ENCODE results near the gene SYNGR3. TPM values are rescaled to one million over a fixed set of nuclear protein-coding genes. Genes with fewer than 3 reads are reported as not detected.

The SYNGR3 gene
- total RNA-seq, 1 experiment from 2014 or later: 15.2 TPM

- intact Hi-C loops (cut with micrococcal nuclease; ENCODE audit: unreplicated experiment): no loop called here
- POLR2A ChIA-PET: no interaction called here
- no peak for ATAC-seq
Measured at GRCh38 chr16:1997494-1998359, 8.0 kb downstream of the SYNGR3 start.

DNA sequence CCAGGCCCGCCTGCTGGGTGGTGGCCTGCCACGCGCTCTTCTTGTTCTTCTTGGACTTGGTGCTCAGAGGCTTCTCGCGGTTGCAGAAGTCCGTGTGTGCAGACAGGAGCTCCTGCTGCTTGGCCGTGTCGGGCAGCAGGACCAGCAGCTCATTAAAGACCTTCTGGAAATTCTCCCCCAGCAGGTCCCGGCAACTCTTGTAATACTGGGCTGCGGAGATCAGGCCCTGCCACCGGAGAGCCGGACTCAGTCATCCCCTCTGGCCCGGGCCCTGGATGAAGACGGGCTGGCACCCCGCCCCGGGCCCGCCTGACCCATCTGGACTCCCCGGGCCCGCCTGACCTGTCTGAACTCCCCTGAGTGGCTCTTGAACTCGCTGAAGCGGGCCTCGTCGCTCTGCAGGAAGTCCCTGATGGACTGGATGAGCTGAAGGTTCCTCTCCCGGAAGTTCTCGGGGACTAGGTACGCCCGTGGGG, 8.6 kb downstream of the SYNGR3 start:
- no peak for ATAC-seq

More at GRCh38 chr16:1997494-1998359, 8.0 kb downstream of the SYNGR3 start:
- H3K36me3 ChIP-seq (ENCODE audit: control insufficient read depth, insufficient read depth, low read length): peaks cover 6% of the 10 kb centered on the region; the same call in 1 of the 2 replicates
- CTCF ChIA-PET: no interaction called here
- TF ChIP-seq, protein P1, sequence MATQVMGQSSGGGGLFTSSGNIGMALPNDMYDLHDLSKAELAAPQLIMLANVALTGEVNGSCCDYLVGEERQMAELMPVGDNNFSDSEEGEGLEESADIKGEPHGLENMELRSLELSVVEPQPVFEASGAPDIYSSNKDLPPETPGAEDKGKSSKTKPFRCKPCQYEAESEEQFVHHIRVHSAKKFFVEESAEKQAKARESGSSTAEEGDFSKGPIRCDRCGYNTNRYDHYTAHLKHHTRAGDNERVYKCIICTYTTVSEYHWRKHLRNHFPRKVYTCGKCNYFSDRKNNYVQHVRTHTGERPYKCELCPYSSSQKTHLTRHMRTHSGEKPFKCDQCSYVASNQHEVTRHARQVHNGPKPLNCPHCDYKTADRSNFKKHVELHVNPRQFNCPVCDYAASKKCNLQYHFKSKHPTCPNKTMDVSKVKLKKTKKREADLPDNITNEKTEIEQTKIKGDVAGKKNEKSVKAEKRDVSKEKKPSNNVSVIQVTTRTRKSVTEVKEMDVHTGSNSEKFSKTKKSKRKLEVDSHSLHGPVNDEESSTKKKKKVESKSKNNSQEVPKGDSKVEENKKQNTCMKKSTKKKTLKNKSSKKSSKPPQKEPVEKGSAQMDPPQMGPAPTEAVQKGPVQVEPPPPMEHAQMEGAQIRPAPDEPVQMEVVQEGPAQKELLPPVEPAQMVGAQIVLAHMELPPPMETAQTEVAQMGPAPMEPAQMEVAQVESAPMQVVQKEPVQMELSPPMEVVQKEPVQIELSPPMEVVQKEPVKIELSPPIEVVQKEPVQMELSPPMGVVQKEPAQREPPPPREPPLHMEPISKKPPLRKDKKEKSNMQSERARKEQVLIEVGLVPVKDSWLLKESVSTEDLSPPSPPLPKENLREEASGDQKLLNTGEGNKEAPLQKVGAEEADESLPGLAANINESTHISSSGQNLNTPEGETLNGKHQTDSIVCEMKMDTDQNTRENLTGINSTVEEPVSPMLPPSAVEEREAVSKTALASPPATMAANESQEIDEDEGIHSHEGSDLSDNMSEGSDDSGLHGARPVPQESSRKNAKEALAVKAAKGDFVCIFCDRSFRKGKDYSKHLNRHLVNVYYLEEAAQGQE (IDR thresholded peaks at IDR 0.05; ENCODE audit: insufficient read depth in 1 of 2, low read depth in 2 of 2, low read length in 1 of 2): no peak
- TF ChIP-seq POLR2AphosphoS5 (IDR thresholded peaks at IDR 0.05; ENCODE audit: low read depth, low read length) (no peak), TCF7L2 (IDR thresholded peaks at IDR 0.05; ENCODE audit: low read depth, low read length) (no peak), SIN3A (IDR thresholded peaks at IDR 0.05; ENCODE audit: borderline replicate concordance, insufficient read depth, low read depth, low read length) (no peak)
- TF ChIP-seq, protein P2, sequence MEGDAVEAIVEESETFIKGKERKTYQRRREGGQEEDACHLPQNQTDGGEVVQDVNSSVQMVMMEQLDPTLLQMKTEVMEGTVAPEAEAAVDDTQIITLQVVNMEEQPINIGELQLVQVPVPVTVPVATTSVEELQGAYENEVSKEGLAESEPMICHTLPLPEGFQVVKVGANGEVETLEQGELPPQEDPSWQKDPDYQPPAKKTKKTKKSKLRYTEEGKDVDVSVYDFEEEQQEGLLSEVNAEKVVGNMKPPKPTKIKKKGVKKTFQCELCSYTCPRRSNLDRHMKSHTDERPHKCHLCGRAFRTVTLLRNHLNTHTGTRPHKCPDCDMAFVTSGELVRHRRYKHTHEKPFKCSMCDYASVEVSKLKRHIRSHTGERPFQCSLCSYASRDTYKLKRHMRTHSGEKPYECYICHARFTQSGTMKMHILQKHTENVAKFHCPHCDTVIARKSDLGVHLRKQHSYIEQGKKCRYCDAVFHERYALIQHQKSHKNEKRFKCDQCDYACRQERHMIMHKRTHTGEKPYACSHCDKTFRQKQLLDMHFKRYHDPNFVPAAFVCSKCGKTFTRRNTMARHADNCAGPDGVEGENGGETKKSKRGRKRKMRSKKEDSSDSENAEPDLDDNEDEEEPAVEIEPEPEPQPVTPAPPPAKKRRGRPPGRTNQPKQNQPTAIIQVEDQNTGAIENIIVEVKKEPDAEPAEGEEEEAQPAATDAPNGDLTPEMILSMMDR (IDR thresholded peaks at IDR 0.05): no peak
- no peaks in the 10 kb centered on the region; the same call in 1 of the 2 replicates for H3K4me1 ChIP-seq (ENCODE audit: control insufficient read depth, insufficient read depth, low read length)
- DNase-seq (ENCODE audit: low read depth, low spot score): no peak
- no peaks in the 10 kb centered on the region for H3K9me3 ChIP-seq (ENCODE audit: control insufficient read depth, insufficient read depth, low read depth, low read length)
- TSS peak; percentile 61 for BruUV-seq (replicated peaks)
- H3K27ac ChIP-seq (ENCODE audit: low read length): no peak overlapping the region
- H3K27me3 ChIP-seq (ENCODE audit: control insufficient read depth, insufficient read depth, low read length): no peaks in the 10 kb centered on the region
- H3K4me3 ChIP-seq (ENCODE audit: low read depth in 2 of 2, low read length in 2 of 2): no peak overlapping the region
- in situ Hi-C loops (cut with HindIII; ENCODE audit: low pct_unique_long_range_greater_than_20kb, low sequenced_read_pairs): no loop called here

More for the DNA sequence above, 8.6 kb downstream of the SYNGR3 start:
- Histone ChIP-seq H3K9me3 (ENCODE audit: control insufficient read depth, insufficient read depth, low read depth, low read length) (no peaks in the 10 kb centered on the region), H3K4me3 (ENCODE audit: low read depth in 2 of 2, low read length in 2 of 2) (no peak overlapping the region), H3K36me3 (ENCODE audit: control insufficient read depth, insufficient read depth, low read length) (peaks cover 6% of the 10 kb centered on the region; the same call in 1 of the 2 replicates), H3K27ac (ENCODE audit: low read length) (no peak overlapping the region), H3K4me1 (ENCODE audit: control insufficient read depth, insufficient read depth, low read length) (no peaks in the 10 kb centered on the region; the same call in 1 of the 2 replicates), H3K27me3 (ENCODE audit: control insufficient read depth, insufficient read depth, low read length) (no peaks in the 10 kb centered on the region)
- no peak for TF ChIP-seq POLR2AphosphoS5 (IDR thresholded peaks at IDR 0.05; ENCODE audit: low read depth, low read length)
- no peak for TF ChIP-seq SIN3A (IDR thresholded peaks at IDR 0.05; ENCODE audit: borderline replicate concordance, insufficient read depth, low read depth, low read length)
- TF ChIP-seq, protein P2 (IDR thresholded peaks at IDR 0.05): no peak
- TF ChIP-seq TCF7L2 (IDR thresholded peaks at IDR 0.05; ENCODE audit: low read depth, low read length): no peak
- TF ChIP-seq, protein P1 (IDR thresholded peaks at IDR 0.05; ENCODE audit: insufficient read depth in 1 of 2, low read depth in 2 of 2, low read length in 1 of 2): no peak
- POLR2A ChIA-PET: no interaction called here
- intact Hi-C loops (cut with micrococcal nuclease; ENCODE audit: unreplicated experiment) (no loop called here), in situ Hi-C loops (cut with HindIII; ENCODE audit: low pct_unique_long_range_greater_than_20kb, low sequenced_read_pairs) (no loop called here)
- CTCF ChIA-PET: no interaction called here
- DNase-seq (ENCODE audit: low read depth, low spot score): no peak
- no TSS peak for BruUV-seq (replicated peaks)
